Kidney (tissue), 14 donors: Measurements from ENCODE around the gene TMEM182. TPM values are rescaled to one million over a fixed set of nuclear protein-coding genes. Genes with fewer than 3 reads are reported as not detected.

Experiments used
- DNase-seq, 5 donors: peaks; one replicate each; pipeline ENCODE4 v3.0.0-alpha.2; 2013 to 2020
- FAIRE-seq: peaks from 2 replicates; lab custom pipeline; 2012; peaks lifted over from hg19 to GRCh38; lab: Jason Lieb, UNC
- H3K27ac ChIP-seq, 2 donors: one replicate each; pipeline ENCODE4 v1.7.0; 2013; ENCODE audit warnings: low read depth in 2 of 2, low read length in 2 of 2, inconsistent platforms in 1 of 2
- H3K27me3 ChIP-seq: one replicate; pipeline ENCODE4 v1.7.1; 2013; ENCODE audit warnings: low read length, inconsistent platforms; ENCODE audit not compliant: control insufficient read depth, insufficient read depth
- H3K36me3 ChIP-seq, 3 donors: one replicate each; pipeline versions ENCODE4 v1.7.0 to v1.7.1; 2013; ENCODE audit warnings: low read length in 3 of 3, control low read depth in 1 of 3, inconsistent platforms in 1 of 3; ENCODE audit not compliant: insufficient read depth in 3 of 3, control insufficient read depth in 2 of 3
- H3K4me1 ChIP-seq, 3 donors: one replicate each; pipeline versions ENCODE4 v1.7.0 to v1.7.1; 2013; ENCODE audit warnings: low read length in 3 of 3, inconsistent platforms in 1 of 3, low read depth in 1 of 3; ENCODE audit not compliant: control insufficient read depth in 2 of 3, insufficient read depth in 2 of 3
- H3K4me3 ChIP-seq, 3 donors: one replicate each; pipeline versions ENCODE4 v1.7.0 to v1.8.1; 2013; ENCODE audit warnings: low read length in 3 of 3, control low read depth in 1 of 3, inconsistent platforms in 1 of 3
- H3K9ac ChIP-seq, 3 donors: one replicate each; pipeline versions ENCODE4 v1.7.0 to v1.7.1; 2013; ENCODE audit warnings: low read length in 3 of 3, control low read depth in 1 of 3, inconsistent platforms in 1 of 3
- H3K9me3 ChIP-seq, 3 donors: one replicate each; pipeline versions ENCODE4 v1.7.0 to v1.7.1; 2013; ENCODE audit warnings: low read length in 3 of 3, control low read depth in 1 of 3, inconsistent platforms in 1 of 3; ENCODE audit not compliant: control insufficient read depth in 2 of 3, insufficient read depth in 1 of 3
- CTCF ChIP-seq: IDR thresholded peaks from 3 replicates; pipeline ENCODE4 v1.5.1; 2012; ENCODE audit warnings: mild to moderate bottlenecking, moderate library complexity, borderline replicate concordance; ENCODE audit not compliant: insufficient read depth; ENCODE audit errors: extremely low read depth
- intact Hi-C: fragments of 100-400 bp; cut with DNase I; formaldehyde crosslinking; loops from one replicate; pipeline ENCODE4 v1.11.1; 2022
- polyA plus RNA-seq: library from polyadenylated mRNA; stranded (reverse); fragments of 350-450 nt; fragmentation: Illumina TruSeq; extraction: RNeasy Lipid Tissue Mini Kit (QIAGEN cat#74804); gene quantifications from one replicate; pipeline ENCODE4 v1.2.3, GENCODE V29; 2014; ENCODE audit warnings: low read depth, low replicate concordance; ENCODE audit not compliant: insufficient read depth
- total RNA-seq: library from RNA; stranded (reverse); fragmentation: NEBNext Ultra II Directional; extraction: Animal tissue kit (Norgen Biotek cat#: 25700); gene quantifications from one replicate; pipeline ENCODE4 v1.2.1, GENCODE V29; 2021
- donor health status: control.
- donor health status: control.
- donor health status: control.
- donor health status: control.
- donor health status: control.
- donor health status: DM: yes; HTN: yes; CAD: no.
- donor health status: Normal renal cell carcinoma (clear cell type).

Gene TMEM182
- total and polyA plus RNA-seq, 2 donors from 2014 or later = 4.2 to 6.5 TPM

GRCh38 chr2:102758439-102758838, 3.4 kb upstream of the TMEM182 start:
- FAIRE-seq = no peak
- intact Hi-C loops = no loop called here
- no peak for TF ChIP-seq CTCF

GRCh38 chr2:102764083-102764482, 2.3 kb downstream of the TMEM182 start:
- intact Hi-C loops = no loop called here

More at GRCh38 chr2:102758439-102758838, 3.4 kb upstream of the TMEM182 start:
- Histone ChIP-seq H3K27me3 (no peaks in the 10 kb centered on the region), H3K9ac (no peak overlapping the region), H3K4me3 (no peak overlapping the region), H3K36me3 (no peaks in the 10 kb centered on the region), H3K4me1 (no peaks in the 10 kb centered on the region), H3K27ac (no peak overlapping the region), H3K9me3 (no peaks in the 10 kb centered on the region)
- DNase-seq = no peak

GRCh38 chr2:102765061-102765460, 3.2 kb downstream of the TMEM182 start:
- H3K4me3 ChIP-seq = no peak overlapping the region
- no peak overlapping the region for H3K27ac ChIP-seq
- no peak for FAIRE-seq
- no peaks in the 10 kb centered on the region for H3K9me3 ChIP-seq
- no peak overlapping the region for H3K9ac ChIP-seq
- no peaks in the 10 kb centered on the region for H3K36me3 ChIP-seq
- no peaks in the 10 kb centered on the region for H3K4me1 ChIP-seq
- TF ChIP-seq CTCF = no peak
- DNase-seq = no peak
- intact Hi-C loops = no loop called here
- H3K27me3 ChIP-seq = no peaks in the 10 kb centered on the region

More at GRCh38 chr2:102764083-102764482, 2.3 kb downstream of the TMEM182 start:
- H3K9ac ChIP-seq = no peak overlapping the region
- no peaks in the 10 kb centered on the region for H3K4me1 ChIP-seq
- no peak overlapping the region for H3K27ac ChIP-seq
- FAIRE-seq (no peak), DNase-seq (no peak)
- H3K36me3 ChIP-seq = no peaks in the 10 kb centered on the region
- no peak overlapping the region for H3K4me3 ChIP-seq
- no peak for TF ChIP-seq CTCF
- H3K9me3 ChIP-seq = no peaks in the 10 kb centered on the region
- no peaks in the 10 kb centered on the region for H3K27me3 ChIP-seq

GRCh38 chr2:102768253-102768652, 6.4 kb downstream of the TMEM182 start:
- intact Hi-C loops = no loop called here
- Histone ChIP-seq H3K9ac (no peak overlapping the region), H3K27ac (no peak overlapping the region), H3K36me3 (no peaks in the 10 kb centered on the region), H3K27me3 (no peaks in the 10 kb centered on the region), H3K9me3 (no peaks in the 10 kb centered on the region), H3K4me3 (no peak overlapping the region), H3K4me1 (no peaks in the 10 kb centered on the region)
- no peak for DNase-seq
- FAIRE-seq = no peak
- TF ChIP-seq CTCF = no peak
